Nephron (organoid): ENCODE measurements around the gene MYO16.
A peak's percentile ranks its signal among the peaks of the same experiment; 100 is the strongest.

ENCODE experiments used
- H3K27ac Mint-ChIP-seq, 3 experiments: 2 replicates each; pipeline ENCODE4 v1.8.0; 2020; ENCODE audit warnings: mixed read lengths in 3 of 3, mild to moderate bottlenecking in 2 of 3, moderate library complexity in 1 of 3
- H3K27me3 Mint-ChIP-seq: 2 replicates; pipeline ENCODE4 v1.8.0; 2021; ENCODE audit warnings: low read depth, mild to moderate bottlenecking, moderate library complexity, mixed read lengths
- H3K36me3 Mint-ChIP-seq: 2 replicates; pipeline ENCODE4 v1.8.0; 2020; ENCODE audit warnings: low read depth, mixed read lengths
- H3K4me1 Mint-ChIP-seq: 2 replicates; pipeline ENCODE4 v1.8.0; 2020; ENCODE audit warnings: mixed read lengths
- H3K4me3 Mint-ChIP-seq, 3 experiments: 2 replicates each; pipeline ENCODE4 v1.8.0; 2020; ENCODE audit warnings: mild to moderate bottlenecking in 3 of 3, mixed read lengths in 3 of 3, moderate library complexity in 2 of 3
- H3K9me3 Mint-ChIP-seq: 2 replicates; pipeline ENCODE4 v1.8.0; 2020; ENCODE audit warnings: mixed read lengths
- CTCF ChIP-seq, 3 experiments: fragments of 200-600 bp; sonication (generic); IDR thresholded peaks; one replicate each; pipeline ENCODE4 v1.5.0; 2021; ENCODE audit warnings: antibody characterized with exemption in 3 of 3; ENCODE audit not compliant: unreplicated experiment in 3 of 3

Gene MYO16

DNA sequence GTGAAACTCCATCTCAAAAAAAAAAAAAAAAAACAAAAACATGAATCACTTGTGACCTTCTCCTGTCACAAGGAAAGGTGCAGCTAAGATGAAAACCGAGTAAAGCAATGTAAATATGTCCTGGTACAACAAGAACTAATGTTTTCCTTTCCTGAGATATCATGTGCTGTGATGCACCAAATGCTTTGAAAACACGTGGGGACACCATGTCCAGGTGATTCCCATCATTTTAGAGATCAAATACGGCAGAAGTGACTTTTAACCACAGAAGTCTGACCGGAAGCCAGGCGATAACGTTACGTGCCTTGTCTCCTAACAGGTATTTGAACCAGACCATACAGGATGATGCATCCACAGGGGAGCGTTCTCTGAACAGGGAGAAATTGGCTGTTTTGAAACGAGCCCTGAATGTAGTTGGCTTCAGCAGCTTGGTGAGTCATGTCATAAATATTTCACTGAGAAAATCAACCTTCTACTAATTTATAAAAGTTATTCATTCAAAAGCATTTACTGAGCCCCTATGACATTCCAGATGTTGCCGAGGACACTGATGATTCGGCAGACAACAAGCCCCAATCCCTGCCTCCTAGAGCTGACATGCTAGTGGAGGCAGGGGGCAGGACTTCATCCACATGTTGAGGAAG lies 328.1 kb downstream of the MYO16 start:
- Mint-ChIP-seq H3K4me1 (peaks cover 16% of the 10 kb centered on the region), H3K9me3 (no peaks in the 10 kb centered on the region), H3K27ac (no peak overlapping the region), H3K4me3 (no peak overlapping the region), H3K36me3 (no peaks in the 10 kb centered on the region), H3K27me3 (no peaks in the 10 kb centered on the region)
- no peak for TF ChIP-seq CTCF (IDR thresholded peaks at IDR 0.05; ENCODE audit: unreplicated experiment in 3 of 3)

DNA sequence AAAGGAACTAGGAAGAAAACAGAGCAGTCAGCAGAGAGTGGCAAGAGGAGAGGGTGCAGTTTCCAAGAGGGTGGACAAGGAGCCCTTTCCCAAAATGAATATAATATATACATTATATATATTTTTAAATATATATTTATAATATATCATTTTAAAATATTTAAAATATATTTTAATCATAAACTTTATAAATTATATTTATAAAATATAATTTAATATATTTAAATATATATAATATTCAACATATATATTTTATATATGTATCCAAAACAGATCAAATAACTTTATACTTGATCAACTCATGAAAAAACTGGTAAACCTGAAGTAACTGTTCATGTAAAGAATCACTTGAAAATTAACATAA lies 328.6 kb downstream of the MYO16 start:
- H3K27me3 Mint-ChIP-seq, result no peaks in the 10 kb centered on the region
- no peak for TF ChIP-seq CTCF (IDR thresholded peaks at IDR 0.05; ENCODE audit: unreplicated experiment in 3 of 3)
- no peaks in the 10 kb centered on the region for H3K36me3 Mint-ChIP-seq
- peaks cover 16% of the 10 kb centered on the region for H3K4me1 Mint-ChIP-seq
- H3K27ac Mint-ChIP-seq, result no peak overlapping the region
- H3K9me3 Mint-ChIP-seq, result no peaks in the 10 kb centered on the region
- no peak overlapping the region for H3K4me3 Mint-ChIP-seq

DNA sequence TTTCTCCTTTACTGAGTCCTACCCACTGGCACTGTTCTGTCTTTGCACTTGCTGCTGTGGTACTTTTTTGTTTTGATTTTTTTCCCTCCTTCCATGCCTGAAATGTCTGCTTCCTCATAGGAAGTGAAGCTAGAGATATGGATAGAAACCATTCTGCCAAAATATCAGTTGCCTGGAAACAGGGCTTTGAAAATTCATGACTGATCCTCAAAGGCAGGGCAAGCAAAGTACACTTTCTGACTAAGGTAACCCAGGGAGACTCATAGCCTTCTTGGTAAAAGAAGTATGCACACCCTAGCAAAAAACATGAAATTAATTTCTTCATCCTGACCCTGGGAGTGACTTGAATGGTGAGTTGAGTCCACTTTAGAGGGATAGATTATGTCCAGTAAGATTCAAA lies 329.8 kb downstream of the MYO16 start:
- no peaks in the 10 kb centered on the region for H3K27me3 Mint-ChIP-seq
- peak overlapping the region in 1 of 3 experiments; percentile 7 for H3K27ac Mint-ChIP-seq
- TF ChIP-seq CTCF (IDR thresholded peaks at IDR 0.05; ENCODE audit: unreplicated experiment in 3 of 3), result no peak
- peaks cover 16% of the 10 kb centered on the region for H3K4me1 Mint-ChIP-seq
- no peak overlapping the region for H3K4me3 Mint-ChIP-seq
- H3K9me3 Mint-ChIP-seq, result no peaks in the 10 kb centered on the region
- H3K36me3 Mint-ChIP-seq, result no peaks in the 10 kb centered on the region

DNA sequence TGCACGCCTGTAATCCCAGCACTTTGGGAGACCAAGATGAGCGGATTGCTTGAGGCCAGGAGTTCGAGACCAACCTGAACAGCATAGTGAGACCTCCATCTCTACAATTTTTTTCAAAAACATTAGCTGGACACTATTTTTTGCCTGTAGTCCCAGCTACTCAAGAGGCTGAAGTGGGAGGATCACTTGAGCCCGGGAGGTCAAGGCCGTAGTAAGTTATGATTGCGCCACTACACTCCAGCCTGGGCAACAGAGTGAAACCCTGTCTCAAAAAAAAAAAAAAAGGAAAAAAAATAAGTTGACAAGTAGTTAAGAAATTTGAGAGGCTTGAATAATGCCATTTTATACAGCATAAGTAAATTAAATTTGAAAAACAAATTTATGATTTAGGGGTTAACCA lies 330.6 kb downstream of the MYO16 start:
- Mint-ChIP-seq H3K27me3 (no peaks in the 10 kb centered on the region), H3K9me3 (no peaks in the 10 kb centered on the region), H3K4me3 (no peak overlapping the region), H3K4me1 (peaks cover 16% of the 10 kb centered on the region), H3K36me3 (no peaks in the 10 kb centered on the region), H3K27ac (no peak overlapping the region)
- no peak for TF ChIP-seq CTCF (IDR thresholded peaks at IDR 0.05; ENCODE audit: unreplicated experiment in 3 of 3)

GRCh38 chr13:108961542-108962125 lies 332.2 kb downstream of the MYO16 start:
- Mint-ChIP-seq H3K27ac (no peak overlapping the region), H3K4me1 (peaks cover 16% of the 10 kb centered on the region), H3K9me3 (no peaks in the 10 kb centered on the region), H3K27me3 (no peaks in the 10 kb centered on the region), H3K36me3 (no peaks in the 10 kb centered on the region), H3K4me3 (no peak overlapping the region)
- peak; percentile 93 to 96 (median 95) for TF ChIP-seq CTCF (IDR thresholded peaks at IDR 0.05; ENCODE audit: unreplicated experiment in 3 of 3)

- no peaks in the 10 kb centered on the region for H3K27me3 Mint-ChIP-seq
- H3K4me1 Mint-ChIP-seq, result peaks cover 14% of the 10 kb centered on the region
- no peaks in the 10 kb centered on the region for H3K9me3 Mint-ChIP-seq
- H3K36me3 Mint-ChIP-seq, result no peaks in the 10 kb centered on the region
- no peak overlapping the region for H3K4me3 Mint-ChIP-seq
- no peak overlapping the region for H3K27ac Mint-ChIP-seq
- no peak for TF ChIP-seq CTCF (IDR thresholded peaks at IDR 0.05; ENCODE audit: unreplicated experiment in 3 of 3)
These were observed 333.2 kb downstream of the MYO16 start for GRCh38 chr13:108962654-108963053.
